ENCODE results near the gene MIS18A.
A peak's percentile ranks its signal among the peaks of the same experiment; 100 is the strongest.

The MIS18A gene

GRCh38 chr21:32248571-32249461 is 30.0 kb downstream of the MIS18A start:
- peak overlapping the region; percentile 96 for H3K27ac Mint-ChIP-seq
- H3K36me3 Mint-ChIP-seq (ENCODE audit: low read depth): peaks cover 5% of the 10 kb centered on the region
- TF ChIP-seq CTCF (IDR thresholded peaks at IDR 0.05): no peak
- H3K9me3 Mint-ChIP-seq: peaks cover 9% of the 10 kb centered on the region
- no peak overlapping the region for H3K4me3 Mint-ChIP-seq
- peaks cover 19% of the 10 kb centered on the region for H3K27me3 Mint-ChIP-seq (ENCODE audit: low read depth, poor library complexity)
- peaks cover 33% of the 10 kb centered on the region for H3K4me1 Mint-ChIP-seq
- DNase-seq: peak; percentile 9

DNA sequence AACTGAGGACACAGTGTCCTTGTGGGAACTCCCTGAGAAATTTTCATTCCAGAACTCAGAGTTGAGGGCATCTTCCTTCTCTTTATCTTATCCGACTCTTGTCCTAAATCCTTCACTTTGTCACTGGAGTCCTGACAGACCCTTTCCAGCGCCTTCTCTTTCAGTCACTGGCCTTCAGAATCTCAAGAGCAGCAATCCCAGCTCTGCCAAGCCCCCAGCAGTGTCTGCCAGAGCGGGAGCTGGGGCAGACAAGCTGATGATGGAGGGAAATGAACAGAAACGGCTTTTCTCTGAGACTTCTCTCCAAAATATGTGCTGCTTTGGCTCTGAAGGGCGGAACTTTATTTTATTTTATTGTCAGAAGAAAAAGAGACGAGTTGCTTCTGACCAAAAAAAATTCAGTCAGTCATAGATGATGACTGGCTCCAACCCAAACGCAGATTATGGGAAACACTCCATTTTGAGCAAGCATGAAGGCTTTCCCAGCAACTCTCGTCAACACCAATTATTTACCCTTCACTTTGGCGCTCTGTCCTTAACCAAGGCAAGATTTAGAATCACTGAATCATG is 32.2 kb downstream of the MIS18A start:
- H3K27me3 Mint-ChIP-seq (ENCODE audit: low read depth, poor library complexity): peaks cover 15% of the 10 kb centered on the region
- no peak for DNase-seq
- H3K9me3 Mint-ChIP-seq: peaks cover 17% of the 10 kb centered on the region
- H3K36me3 Mint-ChIP-seq (ENCODE audit: low read depth): peaks cover 14% of the 10 kb centered on the region
- H3K27ac Mint-ChIP-seq: no peak overlapping the region
- no peak for TF ChIP-seq CTCF (IDR thresholded peaks at IDR 0.05)
- H3K4me1 Mint-ChIP-seq: peaks cover 33% of the 10 kb centered on the region
- no peak overlapping the region for H3K4me3 Mint-ChIP-seq

- DNase-seq: no peak
- H3K4me3 Mint-ChIP-seq: no peak overlapping the region
- H3K36me3 Mint-ChIP-seq (ENCODE audit: low read depth): peaks cover 9% of the 10 kb centered on the region
- peaks cover 33% of the 10 kb centered on the region for H3K4me1 Mint-ChIP-seq
- peaks cover 13% of the 10 kb centered on the region for H3K27me3 Mint-ChIP-seq (ENCODE audit: low read depth, poor library complexity)
- peaks cover 10% of the 10 kb centered on the region for H3K9me3 Mint-ChIP-seq
- no peak for TF ChIP-seq CTCF (IDR thresholded peaks at IDR 0.05)
- H3K27ac Mint-ChIP-seq: no peak overlapping the region
Observed at GRCh38 chr21:32245971-32246370, 32.9 kb downstream of the MIS18A start.

GRCh38 chr21:32240851-32241687 is 37.8 kb downstream of the MIS18A start:
- Mint-ChIP-seq H3K9me3 (peaks cover 19% of the 10 kb centered on the region), H3K4me1 (no peaks in the 10 kb centered on the region), H3K36me3 (ENCODE audit: low read depth) (peaks cover 9% of the 10 kb centered on the region), H3K27me3 (ENCODE audit: low read depth, poor library complexity) (peaks cover 4% of the 10 kb centered on the region), H3K27ac (no peak overlapping the region), H3K4me3 (no peak overlapping the region)
- DNase-seq: no peak
- no peak for TF ChIP-seq CTCF (IDR thresholded peaks at IDR 0.05)

GRCh38 chr21:32239551-32239950 is 39.3 kb downstream of the MIS18A start:
- no peak for TF ChIP-seq CTCF (IDR thresholded peaks at IDR 0.05)
- peaks cover 9% of the 10 kb centered on the region for H3K36me3 Mint-ChIP-seq (ENCODE audit: low read depth)

More at GRCh38 chr21:32239551-32239950, 39.3 kb downstream of the MIS18A start:
- DNase-seq: no peak
- Mint-ChIP-seq H3K4me1 (no peaks in the 10 kb centered on the region), H3K27ac (no peak overlapping the region), H3K9me3 (peaks cover 22% of the 10 kb centered on the region), H3K27me3 (ENCODE audit: low read depth, poor library complexity) (peaks cover 4% of the 10 kb centered on the region), H3K4me3 (no peak overlapping the region)
